ENCODE measurements around the gene LRRC8D. TPM values are rescaled to one million over a fixed set of nuclear protein-coding genes. Genes with fewer than 3 reads are reported as not detected.
"Not testable (repeated sequence)": the region's sequence is repeated elsewhere in the genome, so short reads cannot be mapped to it uniquely, and the experiment has no call there.

Gene LRRC8D
- polyA plus RNA-seq, 4 donors, result 13.0 to 36.7 (median 20.2) TPM

GRCh38 chr1:89980605-89981004, 159.8 kb downstream of the LRRC8D start:
- no peak for DNase-seq
- Histone ChIP-seq H3K36me3 (ENCODE audit: control insufficient read depth in 3 of 3, insufficient read depth in 2 of 3, low read depth in 1 of 3, low read length in 3 of 3) (no peaks in the 10 kb centered on the region), H3K27ac (ENCODE audit: low read depth in 1 of 3, low read length in 2 of 3) (no peak overlapping the region), H3K9me3 (ENCODE audit: control insufficient read depth in 2 of 2, insufficient read depth in 1 of 2, low read depth in 1 of 2, low read length in 1 of 2) (no peaks in the 10 kb centered on the region), H3K27me3 (ENCODE audit: control insufficient read depth in 3 of 3, insufficient read depth in 3 of 3, low read length in 3 of 3) (no peaks in the 10 kb centered on the region), H3K4me1 (ENCODE audit: control insufficient read depth in 3 of 3, insufficient read depth in 2 of 3, low read depth in 1 of 3, low read length in 2 of 3) (peaks cover 0 to under 1% (median 0%) of the 10 kb centered on the region in 3 donors), H3K4me3 (ENCODE audit: low read depth in 1 of 3, low read length in 3 of 3) (no peak overlapping the region)
- 80 to 89% (median 87%) methylated on average over 4 of the region's 4 CpGs for WGBS, 3 donors
- FAIRE-seq, result no peak

- not testable (repeated sequence) for FAIRE-seq; H3K9me3 ChIP-seq (ENCODE audit: control insufficient read depth in 2 of 2, insufficient read depth in 1 of 2, low read depth in 1 of 2, low read length in 1 of 2); H3K27me3 ChIP-seq (ENCODE audit: control insufficient read depth in 3 of 3, insufficient read depth in 3 of 3, low read length in 3 of 3); DNase-seq; H3K4me1 ChIP-seq (ENCODE audit: control insufficient read depth in 3 of 3, insufficient read depth in 2 of 3, low read depth in 1 of 3, low read length in 2 of 3); H3K4me3 ChIP-seq (ENCODE audit: low read depth in 1 of 3, low read length in 3 of 3); H3K27ac ChIP-seq (ENCODE audit: low read depth in 1 of 3, low read length in 2 of 3); H3K36me3 ChIP-seq (ENCODE audit: control insufficient read depth in 3 of 3, insufficient read depth in 2 of 3, low read depth in 1 of 3, low read length in 3 of 3)
- 94 to 97% (median 96%) methylated on average over 2 of the region's 2 CpGs for WGBS, 3 donors
Measured at GRCh38 chr1:89982846-89983245, 162.0 kb downstream of the LRRC8D start.

DNA sequence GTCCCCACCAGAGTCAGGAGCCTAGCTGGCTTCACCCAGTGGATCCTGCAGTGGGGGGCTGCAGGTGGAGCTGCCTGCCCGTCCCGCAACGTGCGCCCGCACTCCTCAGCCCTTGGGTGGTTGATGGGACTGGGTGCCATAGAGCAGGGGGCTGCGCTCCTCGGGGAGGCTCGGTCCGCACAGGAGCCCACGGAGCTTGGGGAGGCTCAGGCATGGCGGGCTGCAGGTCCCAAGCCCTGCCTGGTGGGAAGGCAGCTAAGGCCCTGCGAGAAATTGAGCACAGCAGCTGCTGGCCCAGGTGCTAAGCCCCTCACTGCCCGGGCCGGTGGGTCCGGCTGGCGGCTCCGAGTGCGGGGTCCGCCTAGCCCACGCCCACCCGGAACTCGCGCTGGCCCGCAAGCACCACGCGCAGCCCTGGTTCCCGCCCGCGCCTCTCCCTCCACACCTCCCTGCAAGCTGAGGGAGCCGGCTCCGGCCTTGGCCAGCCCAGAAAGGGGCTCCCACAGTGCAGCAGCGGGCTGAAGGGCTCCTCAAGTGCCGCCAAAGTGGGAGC, 163.8 kb downstream of the LRRC8D start:
- not testable (repeated sequence) for H3K9me3 ChIP-seq (ENCODE audit: control insufficient read depth in 2 of 2, insufficient read depth in 1 of 2, low read depth in 1 of 2, low read length in 1 of 2); H3K4me3 ChIP-seq (ENCODE audit: low read depth in 1 of 3, low read length in 3 of 3); H3K36me3 ChIP-seq (ENCODE audit: control insufficient read depth in 3 of 3, insufficient read depth in 2 of 3, low read depth in 1 of 3, low read length in 3 of 3); DNase-seq; H3K27ac ChIP-seq (ENCODE audit: low read depth in 1 of 3, low read length in 2 of 3); FAIRE-seq; H3K27me3 ChIP-seq (ENCODE audit: control insufficient read depth in 3 of 3, insufficient read depth in 3 of 3, low read length in 3 of 3)
- 96 to 99% (median 97%) methylated on average over 27 to 33 of the region's 33 CpGs for WGBS, 3 donors
- peaks cover 1 to 18% (median 4%) of the 10 kb centered on the region in 3 donors for H3K4me1 ChIP-seq (ENCODE audit: control insufficient read depth in 3 of 3, insufficient read depth in 2 of 3, low read depth in 1 of 3, low read length in 2 of 3)

- Histone ChIP-seq H3K27ac (ENCODE audit: low read depth in 1 of 3, low read length in 2 of 3) (no peak overlapping the region), H3K27me3 (ENCODE audit: control insufficient read depth in 3 of 3, insufficient read depth in 3 of 3, low read length in 3 of 3) (no peaks in the 10 kb centered on the region), H3K9me3 (ENCODE audit: control insufficient read depth in 2 of 2, insufficient read depth in 1 of 2, low read depth in 1 of 2, low read length in 1 of 2) (no peaks in the 10 kb centered on the region), H3K4me1 (ENCODE audit: control insufficient read depth in 3 of 3, insufficient read depth in 2 of 3, low read depth in 1 of 3, low read length in 2 of 3) (peaks cover 1 to 27% (median 4%) of the 10 kb centered on the region in 3 donors), H3K4me3 (ENCODE audit: low read depth in 1 of 3, low read length in 3 of 3) (no peak overlapping the region), H3K36me3 (ENCODE audit: control insufficient read depth in 3 of 3, insufficient read depth in 2 of 3, low read depth in 1 of 3, low read length in 3 of 3) (no peaks in the 10 kb centered on the region)
- no peak for FAIRE-seq
- peak; percentile 41 to 55 for DNase-seq
Measured at GRCh38 chr1:89986020-89986419, 165.2 kb downstream of the LRRC8D start.

Other genes starting within 250 kb of the LRRC8D start
- 1 to 10 TPM in 2 of 4 donors, under 1 TPM in 2; 0.22 to 3.2 (median 1.5) TPM for gene LRRC8C, start 187.9 kb upstream of the LRRC8D start, polyA plus RNA-seq
- gene ZNF326, start 174.1 kb downstream of the LRRC8D start, polyA plus RNA-seq, result 10 to 100 TPM; 11.3 to 49.0 (median 18.7) TPM